H1 (cell line): ENCODE measurements around the gene RGS17. TPM values are rescaled to one million over a fixed set of nuclear protein-coding genes. Genes with fewer than 3 reads are reported as not detected.

Experiments used
- BACH1 ChIP-seq: IDR thresholded peaks from 2 replicates; pipeline ENCODE4 v1.6.1; 2012; ENCODE audit warnings: low read length, improper control_type of control experiment
- CEBPB ChIP-seq: IDR thresholded peaks from 2 replicates; pipeline ENCODE4 v1.6.1; 2012; ENCODE audit warnings: low read depth, low read length
- EP300 ChIP-seq, 2 experiments: IDR thresholded peaks; 1 replicate in 1 of 2; 2 replicates in 1 of 2; pipeline ENCODE4 v1.6.1; 2011 to 2012; ENCODE audit warnings: low read depth in 2 of 2, low read length in 2 of 2, mild to moderate bottlenecking in 2 of 2, borderline replicate concordance in 1 of 2, inconsistent platforms in 1 of 2, moderate library complexity in 1 of 2
- FOSL1 ChIP-seq: IDR thresholded peaks from 2 replicates; pipeline ENCODE4 v1.6.1; 2011; ENCODE audit warnings: mild to moderate bottlenecking, low read depth, low read length, moderate library complexity; ENCODE audit not compliant: insufficient read depth
- HDAC2 ChIP-seq, 2 experiments: fragments of 300-600 bp in 1 of 2; sonication (generic) in 1 of 2; IDR thresholded peaks; 2 replicates each; pipeline ENCODE4 v1.6.1; 2011 to 2012; ENCODE audit warnings: low read depth in 2 of 2, low read length in 2 of 2, mild to moderate bottlenecking in 2 of 2, moderate library complexity in 2 of 2, borderline replicate concordance in 1 of 2, inconsistent platforms in 1 of 2
- JUN ChIP-seq: IDR thresholded peaks from 2 replicates; pipeline ENCODE4 v1.6.1; 2011; ENCODE audit warnings: low read depth, mild to moderate bottlenecking, improper control_type of control experiment, low read length
- NANOG ChIP-seq: IDR thresholded peaks from 2 replicates; pipeline ENCODE4 v1.6.1; 2011; ENCODE audit warnings: low read length, low read depth, mild to moderate bottlenecking, inconsistent platforms; ENCODE audit not compliant: insufficient read depth, poor library complexity, severe bottlenecking
- POLR2A ChIP-seq, 2 experiments: IDR thresholded peaks; 1 replicate in 1 of 2; 2 replicates in 1 of 2; pipeline ENCODE4 v1.6.1; 2011; ENCODE audit warnings: low read depth in 2 of 2, low read length in 2 of 2, mild to moderate bottlenecking in 2 of 2; ENCODE audit errors: control extremely low read depth in 1 of 2
- polyA plus RNA-seq, 7 experiments: library from polyadenylated mRNA; depleted of rRNA in 3 of 7; stranded (reverse) in 5 of 7; unstranded in 2 of 7; fragments of >200 nt in 5 of 7; fragments of 200-250 nt in 2 of 7; gene quantifications; 1 replicate in 5 of 7; 2 replicates in 1 of 7; 4 replicates in 1 of 7; pipeline versions ENCODE4 v1.2.1 to v1.2.3, GENCODE V29; 2011 to 2013; ENCODE audit warnings: missing spikeins in 2 of 7, mixed read lengths in 2 of 7
- total RNA-seq: library from RNA; stranded (reverse); fragmentation: NEBNext Ultra II Directional; extraction: Animal tissue kit (Norgen Biotek cat#: 25700); gene quantifications from 2 replicates; pipeline ENCODE4 v1.2.1, GENCODE V29; 2021
- TF ChIP-seq, protein P1 (sequence below): fragments of 300-600 bp; sonication (generic); IDR thresholded peaks from 2 replicates; pipeline ENCODE4 v1.7.1; 2012; ENCODE audit warnings: low read length, moderate library complexity, mild to moderate bottlenecking, inconsistent platforms; ENCODE audit not compliant: insufficient replicate concordance

The RGS17 gene
- total and polyA plus RNA-seq, 2 of the 8 experiments (the other 6 are each of a cell fraction or from before 2014, with no cell fraction given) = 2.0 to 12.2 TPM

DNA sequence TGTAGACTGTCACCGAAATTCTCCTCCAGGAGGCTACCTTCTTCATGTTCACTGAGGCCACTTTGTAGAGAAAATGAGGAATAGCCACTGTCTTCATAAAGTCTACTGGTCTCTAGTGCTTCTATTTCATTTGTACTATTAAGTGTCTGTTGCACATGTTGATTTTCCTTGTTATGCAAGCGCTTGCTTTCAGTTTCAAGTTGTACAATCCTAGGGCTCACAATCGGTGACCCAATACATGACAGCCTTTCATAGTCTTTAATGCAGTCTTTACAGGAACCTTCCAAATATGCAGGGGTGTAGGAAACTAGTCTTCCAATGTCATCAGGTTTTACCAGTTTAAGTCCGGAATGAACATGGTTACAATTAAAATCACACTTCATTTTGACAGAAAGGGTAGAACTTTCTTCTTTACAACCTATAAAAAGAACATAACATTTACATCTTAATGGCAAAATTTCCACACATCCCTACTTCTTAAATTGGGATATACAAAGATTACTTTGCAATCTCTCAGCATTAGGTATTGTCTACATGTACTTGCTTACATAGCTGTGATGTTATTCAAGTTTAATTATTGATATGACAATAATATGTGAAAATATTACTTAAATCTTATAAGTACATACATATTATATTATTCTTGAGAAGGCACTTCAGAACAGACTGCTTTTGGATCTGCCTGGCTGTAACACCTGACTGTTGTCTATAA lies 155.7 kb downstream of the RGS17 start (continued):
- TF ChIP-seq, protein P1, sequence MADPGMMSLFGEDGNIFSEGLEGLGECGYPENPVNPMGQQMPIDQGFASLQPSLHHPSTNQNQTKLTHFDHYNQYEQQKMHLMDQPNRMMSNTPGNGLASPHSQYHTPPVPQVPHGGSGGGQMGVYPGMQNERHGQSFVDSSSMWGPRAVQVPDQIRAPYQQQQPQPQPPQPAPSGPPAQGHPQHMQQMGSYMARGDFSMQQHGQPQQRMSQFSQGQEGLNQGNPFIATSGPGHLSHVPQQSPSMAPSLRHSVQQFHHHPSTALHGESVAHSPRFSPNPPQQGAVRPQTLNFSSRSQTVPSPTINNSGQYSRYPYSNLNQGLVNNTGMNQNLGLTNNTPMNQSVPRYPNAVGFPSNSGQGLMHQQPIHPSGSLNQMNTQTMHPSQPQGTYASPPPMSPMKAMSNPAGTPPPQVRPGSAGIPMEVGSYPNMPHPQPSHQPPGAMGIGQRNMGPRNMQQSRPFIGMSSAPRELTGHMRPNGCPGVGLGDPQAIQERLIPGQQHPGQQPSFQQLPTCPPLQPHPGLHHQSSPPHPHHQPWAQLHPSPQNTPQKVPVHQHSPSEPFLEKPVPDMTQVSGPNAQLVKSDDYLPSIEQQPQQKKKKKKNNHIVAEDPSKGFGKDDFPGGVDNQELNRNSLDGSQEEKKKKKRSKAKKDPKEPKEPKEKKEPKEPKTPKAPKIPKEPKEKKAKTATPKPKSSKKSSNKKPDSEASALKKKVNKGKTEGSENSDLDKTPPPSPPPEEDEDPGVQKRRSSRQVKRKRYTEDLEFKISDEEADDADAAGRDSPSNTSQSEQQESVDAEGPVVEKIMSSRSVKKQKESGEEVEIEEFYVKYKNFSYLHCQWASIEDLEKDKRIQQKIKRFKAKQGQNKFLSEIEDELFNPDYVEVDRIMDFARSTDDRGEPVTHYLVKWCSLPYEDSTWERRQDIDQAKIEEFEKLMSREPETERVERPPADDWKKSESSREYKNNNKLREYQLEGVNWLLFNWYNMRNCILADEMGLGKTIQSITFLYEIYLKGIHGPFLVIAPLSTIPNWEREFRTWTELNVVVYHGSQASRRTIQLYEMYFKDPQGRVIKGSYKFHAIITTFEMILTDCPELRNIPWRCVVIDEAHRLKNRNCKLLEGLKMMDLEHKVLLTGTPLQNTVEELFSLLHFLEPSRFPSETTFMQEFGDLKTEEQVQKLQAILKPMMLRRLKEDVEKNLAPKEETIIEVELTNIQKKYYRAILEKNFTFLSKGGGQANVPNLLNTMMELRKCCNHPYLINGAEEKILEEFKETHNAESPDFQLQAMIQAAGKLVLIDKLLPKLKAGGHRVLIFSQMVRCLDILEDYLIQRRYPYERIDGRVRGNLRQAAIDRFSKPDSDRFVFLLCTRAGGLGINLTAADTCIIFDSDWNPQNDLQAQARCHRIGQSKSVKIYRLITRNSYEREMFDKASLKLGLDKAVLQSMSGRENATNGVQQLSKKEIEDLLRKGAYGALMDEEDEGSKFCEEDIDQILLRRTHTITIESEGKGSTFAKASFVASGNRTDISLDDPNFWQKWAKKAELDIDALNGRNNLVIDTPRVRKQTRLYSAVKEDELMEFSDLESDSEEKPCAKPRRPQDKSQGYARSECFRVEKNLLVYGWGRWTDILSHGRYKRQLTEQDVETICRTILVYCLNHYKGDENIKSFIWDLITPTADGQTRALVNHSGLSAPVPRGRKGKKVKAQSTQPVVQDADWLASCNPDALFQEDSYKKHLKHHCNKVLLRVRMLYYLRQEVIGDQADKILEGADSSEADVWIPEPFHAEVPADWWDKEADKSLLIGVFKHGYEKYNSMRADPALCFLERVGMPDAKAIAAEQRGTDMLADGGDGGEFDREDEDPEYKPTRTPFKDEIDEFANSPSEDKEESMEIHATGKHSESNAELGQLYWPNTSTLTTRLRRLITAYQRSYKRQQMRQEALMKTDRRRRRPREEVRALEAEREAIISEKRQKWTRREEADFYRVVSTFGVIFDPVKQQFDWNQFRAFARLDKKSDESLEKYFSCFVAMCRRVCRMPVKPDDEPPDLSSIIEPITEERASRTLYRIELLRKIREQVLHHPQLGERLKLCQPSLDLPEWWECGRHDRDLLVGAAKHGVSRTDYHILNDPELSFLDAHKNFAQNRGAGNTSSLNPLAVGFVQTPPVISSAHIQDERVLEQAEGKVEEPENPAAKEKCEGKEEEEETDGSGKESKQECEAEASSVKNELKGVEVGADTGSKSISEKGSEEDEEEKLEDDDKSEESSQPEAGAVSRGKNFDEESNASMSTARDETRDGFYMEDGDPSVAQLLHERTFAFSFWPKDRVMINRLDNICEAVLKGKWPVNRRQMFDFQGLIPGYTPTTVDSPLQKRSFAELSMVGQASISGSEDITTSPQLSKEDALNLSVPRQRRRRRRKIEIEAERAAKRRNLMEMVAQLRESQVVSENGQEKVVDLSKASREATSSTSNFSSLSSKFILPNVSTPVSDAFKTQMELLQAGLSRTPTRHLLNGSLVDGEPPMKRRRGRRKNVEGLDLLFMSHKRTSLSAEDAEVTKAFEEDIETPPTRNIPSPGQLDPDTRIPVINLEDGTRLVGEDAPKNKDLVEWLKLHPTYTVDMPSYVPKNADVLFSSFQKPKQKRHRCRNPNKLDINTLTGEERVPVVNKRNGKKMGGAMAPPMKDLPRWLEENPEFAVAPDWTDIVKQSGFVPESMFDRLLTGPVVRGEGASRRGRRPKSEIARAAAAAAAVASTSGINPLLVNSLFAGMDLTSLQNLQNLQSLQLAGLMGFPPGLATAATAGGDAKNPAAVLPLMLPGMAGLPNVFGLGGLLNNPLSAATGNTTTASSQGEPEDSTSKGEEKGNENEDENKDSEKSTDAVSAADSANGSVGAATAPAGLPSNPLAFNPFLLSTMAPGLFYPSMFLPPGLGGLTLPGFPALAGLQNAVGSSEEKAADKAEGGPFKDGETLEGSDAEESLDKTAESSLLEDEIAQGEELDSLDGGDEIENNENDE = no peak
- TF ChIP-seq FOSL1 = no peak
- TF ChIP-seq EP300 (IDR thresholded peaks at IDR 0.05; ENCODE audit: borderline replicate concordance in 1 of 2, low read depth in 2 of 2, low read length in 2 of 2) = no peak
- TF ChIP-seq POLR2A (IDR thresholded peaks at IDR 0.05; ENCODE audit: control extremely low read depth in 1 of 2, low read depth in 2 of 2, low read length in 2 of 2) = no peak
- TF ChIP-seq NANOG = no peak
- TF ChIP-seq CEBPB = no peak
- TF ChIP-seq BACH1 = no peak
- TF ChIP-seq HDAC2 (IDR thresholded peaks at IDR 0.05; ENCODE audit: borderline replicate concordance in 1 of 2, low read depth in 2 of 2, low read length in 2 of 2) = no peak
- no peak for TF ChIP-seq JUN
